Fibroblast of pulmonary artery (primary cell): ENCODE results near the gene CDK4.
A peak's percentile ranks its signal among the peaks of the same experiment; 100 is the strongest.

Experiments used
- DNase-seq: peaks from one replicate; pipeline ENCODE4 v3.0.0-alpha.2; 2010; ENCODE audit warnings: low read depth
- H3K4me3 ChIP-seq: replicated peaks from 2 replicates; pipeline ENCODE4 v1.5.1; 2011; ENCODE audit warnings: low read depth, mild to moderate bottlenecking, control low read depth, low read length, moderate library complexity
- TF ChIP-seq, protein P1 (sequence below): IDR thresholded peaks from 2 replicates; pipeline ENCODE4 v1.5.1; 2011; ENCODE audit warnings: mild to moderate bottlenecking, control low read depth, low read length, inconsistent platforms; ENCODE audit errors: missing control alignments

The CDK4 gene

DNA sequence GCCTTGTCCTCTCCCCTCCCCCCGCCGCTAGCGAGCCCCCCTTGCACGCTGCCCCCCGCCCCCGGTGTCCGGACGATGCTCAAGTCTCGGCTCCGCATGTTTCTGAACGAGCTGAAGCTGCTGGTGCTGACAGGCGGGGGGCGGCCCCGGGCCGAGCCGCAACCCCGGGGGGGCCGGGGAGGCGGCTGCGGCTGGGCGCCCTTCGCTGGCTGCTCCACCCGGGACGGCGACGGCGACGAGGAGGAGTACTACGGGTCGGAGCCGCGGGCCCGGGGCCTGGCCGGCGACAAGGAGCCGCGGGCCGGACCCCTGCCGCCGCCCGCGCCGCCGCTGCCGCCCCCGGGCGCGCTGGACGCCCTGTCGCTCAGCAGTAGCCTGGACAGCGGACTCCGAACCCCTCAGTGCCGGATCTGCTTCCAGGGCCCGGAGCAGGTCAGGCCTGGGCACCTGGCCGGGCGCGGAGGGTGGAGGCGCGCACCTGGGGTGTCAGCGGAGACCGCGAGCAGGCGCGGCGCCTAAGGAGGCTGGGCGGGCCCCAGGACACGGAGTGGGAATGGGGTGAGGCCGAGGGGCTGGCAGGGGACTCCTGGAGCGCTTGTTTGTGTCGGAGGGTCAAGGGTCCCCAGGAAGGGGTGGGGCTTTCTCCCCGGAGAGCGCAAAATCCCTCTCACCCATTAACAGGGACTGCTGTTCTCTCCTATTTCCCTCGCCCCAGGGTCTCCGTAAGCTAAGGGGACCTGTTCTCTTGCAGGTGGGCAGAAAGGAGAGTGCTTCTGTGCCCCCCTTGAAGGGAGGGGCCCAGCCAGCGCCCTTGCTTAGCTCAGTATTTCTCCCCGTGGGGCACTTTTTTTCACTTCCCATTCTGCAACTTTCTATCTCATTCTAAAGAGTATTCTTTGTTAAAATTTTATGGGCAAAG, 3.6 kb upstream of the CDK4 start:
- peak overlapping the region; percentile 48 for H3K4me3 ChIP-seq
- no peak for DNase-seq
- TF ChIP-seq, protein P1, sequence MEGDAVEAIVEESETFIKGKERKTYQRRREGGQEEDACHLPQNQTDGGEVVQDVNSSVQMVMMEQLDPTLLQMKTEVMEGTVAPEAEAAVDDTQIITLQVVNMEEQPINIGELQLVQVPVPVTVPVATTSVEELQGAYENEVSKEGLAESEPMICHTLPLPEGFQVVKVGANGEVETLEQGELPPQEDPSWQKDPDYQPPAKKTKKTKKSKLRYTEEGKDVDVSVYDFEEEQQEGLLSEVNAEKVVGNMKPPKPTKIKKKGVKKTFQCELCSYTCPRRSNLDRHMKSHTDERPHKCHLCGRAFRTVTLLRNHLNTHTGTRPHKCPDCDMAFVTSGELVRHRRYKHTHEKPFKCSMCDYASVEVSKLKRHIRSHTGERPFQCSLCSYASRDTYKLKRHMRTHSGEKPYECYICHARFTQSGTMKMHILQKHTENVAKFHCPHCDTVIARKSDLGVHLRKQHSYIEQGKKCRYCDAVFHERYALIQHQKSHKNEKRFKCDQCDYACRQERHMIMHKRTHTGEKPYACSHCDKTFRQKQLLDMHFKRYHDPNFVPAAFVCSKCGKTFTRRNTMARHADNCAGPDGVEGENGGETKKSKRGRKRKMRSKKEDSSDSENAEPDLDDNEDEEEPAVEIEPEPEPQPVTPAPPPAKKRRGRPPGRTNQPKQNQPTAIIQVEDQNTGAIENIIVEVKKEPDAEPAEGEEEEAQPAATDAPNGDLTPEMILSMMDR: no peak

DNA sequence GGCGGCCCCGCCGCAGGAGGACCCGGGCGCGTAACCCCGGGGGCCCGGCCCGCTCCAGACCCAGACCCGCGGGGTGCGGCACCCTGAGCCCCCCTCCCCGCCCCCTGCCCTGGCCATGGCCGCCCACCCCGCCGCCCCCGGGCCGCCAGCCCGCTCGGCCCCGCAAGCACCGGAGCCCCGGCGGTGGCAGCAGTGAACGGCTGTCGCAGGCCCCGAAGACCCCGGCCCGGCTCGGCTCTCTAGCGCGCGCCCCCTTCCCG, 3.0 kb upstream of the CDK4 start:
- DNase-seq: no peak
- TF ChIP-seq, protein P1: no peak
- peak overlapping the region; percentile 48 for H3K4me3 ChIP-seq

DNA sequence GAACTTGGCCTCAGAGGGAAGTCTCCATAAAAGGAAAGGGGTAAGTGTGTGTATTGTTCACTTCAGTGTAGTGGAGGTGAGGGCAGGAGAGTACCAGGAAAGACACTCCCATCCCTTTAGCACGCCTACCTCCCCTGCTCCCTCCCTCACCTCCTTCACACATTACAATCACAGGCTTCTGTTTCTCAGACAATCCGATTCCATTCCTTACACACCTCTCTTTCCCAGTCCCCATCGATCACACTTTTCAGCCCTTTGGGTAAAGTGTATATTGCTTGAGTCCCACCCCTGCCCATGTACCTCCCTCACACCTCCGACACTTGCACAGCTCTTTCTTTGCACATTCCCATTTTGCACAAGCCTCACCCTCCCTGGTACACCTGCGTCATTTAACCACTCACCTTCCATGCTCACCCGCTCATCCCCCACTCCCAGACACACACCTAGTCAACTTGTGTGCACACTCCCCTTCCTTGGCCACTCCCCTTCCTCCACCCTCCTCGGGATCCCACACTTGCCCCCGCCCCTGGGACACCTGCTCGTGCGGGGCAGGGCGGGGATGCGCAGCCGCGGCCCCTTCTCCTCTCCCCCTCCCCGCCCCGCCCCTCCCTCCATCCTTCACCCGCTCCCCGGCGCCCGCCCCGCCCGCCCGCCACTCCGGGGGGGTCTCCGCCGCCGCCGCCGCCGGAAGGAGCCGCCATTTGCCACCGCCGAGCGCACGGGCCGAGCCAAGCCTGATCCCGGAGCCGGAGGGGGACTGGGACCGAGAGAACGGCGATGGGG, 2.5 kb upstream of the CDK4 start, which contains the start of gene MARCHF9:
Gene MARCHF9 (plus strand): TSS at position 693 of the 783 bp plus-strand sequence. CDS start 426 bp downstream, outside the sequence.
- TF ChIP-seq, protein P1: no peak
- H3K4me3 ChIP-seq: peak within 1 kb of the TSS; percentile 48
- DNase-seq: no peak

DNA sequence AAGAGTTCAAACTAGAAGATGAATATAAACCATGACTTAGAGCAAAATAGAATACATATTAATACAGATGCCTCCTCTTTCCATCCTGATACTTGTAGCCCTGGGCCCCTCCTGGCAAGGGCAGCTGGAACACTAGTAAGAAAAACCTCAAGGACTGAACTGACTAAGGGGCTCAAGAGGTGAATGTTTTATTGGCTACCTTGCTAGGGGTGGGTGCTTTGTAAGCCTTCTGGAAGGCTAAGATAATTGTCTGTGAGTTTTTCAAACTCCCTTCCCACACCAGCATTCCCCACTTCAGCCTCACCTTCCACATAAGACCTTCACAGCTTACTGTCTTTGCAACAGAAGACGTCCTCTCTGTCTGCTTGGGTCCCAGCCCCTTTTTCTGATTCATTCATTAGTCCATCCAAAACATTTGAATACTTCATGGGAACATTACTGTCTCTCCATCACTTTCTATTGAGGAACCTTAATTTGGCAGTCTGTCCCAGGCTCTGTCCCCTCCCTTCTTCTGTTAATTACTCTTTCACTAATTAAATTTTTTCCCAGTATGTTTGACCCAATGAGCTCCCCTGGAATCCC, 1.7 kb upstream of the CDK4 start:
- TF ChIP-seq, protein P1: no peak
- DNase-seq: no peak
- H3K4me3 ChIP-seq: no peak overlapping the region

DNA sequence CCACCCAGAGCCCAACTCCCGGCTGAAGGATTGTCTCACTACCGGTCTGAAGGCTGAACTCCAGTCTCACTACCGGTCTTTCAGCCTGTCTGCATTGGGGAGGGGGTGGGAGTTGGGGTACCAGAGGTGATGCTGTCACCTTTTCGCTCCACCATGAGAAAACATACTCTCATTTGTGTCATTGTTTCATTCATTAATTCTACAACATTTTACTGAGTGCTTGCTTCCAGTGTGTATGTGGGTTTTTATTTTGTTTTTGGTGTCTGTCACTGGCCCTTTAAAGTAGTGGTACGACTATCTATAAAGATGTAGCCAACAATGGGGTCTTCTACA, 524 bp upstream of the CDK4 start:
- TF ChIP-seq, protein P1: no peak
- H3K4me3 ChIP-seq: peak overlapping the region; percentile 20
- no peak for DNase-seq

DNA sequence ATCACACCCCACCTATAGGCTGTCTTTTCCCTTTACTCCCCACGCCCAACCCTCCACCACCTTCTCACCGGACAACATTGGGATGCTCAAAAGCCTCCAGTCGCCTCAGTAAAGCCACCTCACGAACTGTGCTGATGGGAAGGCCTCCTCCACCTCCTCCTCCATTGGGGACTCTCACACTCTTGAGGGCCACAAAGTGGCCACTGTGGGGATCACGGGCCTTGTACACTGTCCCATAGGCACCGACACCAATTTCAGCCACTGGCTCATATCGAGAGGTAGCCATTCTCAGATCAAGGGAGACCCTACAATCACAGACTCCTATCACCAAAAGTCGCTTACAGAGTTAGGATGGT, 700 bp downstream of the CDK4 start:
- TF ChIP-seq, protein P1: no peak
- DNase-seq: no peak
- H3K4me3 ChIP-seq: peak overlapping the region; percentile 92
